GM19463 (cell line): ENCODE results near the gene RAB6C.
"Not testable (repeated sequence)": the region's sequence is repeated elsewhere in the genome, so short reads cannot be mapped to it uniquely, and the experiment has no call there.

Experiments used
- ATAC-seq: cut with Tn5 transposase; IDR thresholded peaks from one replicate; pipeline ENCODE4 v1.9.1; 2021; ENCODE audit warnings: mild to moderate bottlenecking, moderate library complexity; ENCODE audit not compliant: unreplicated experiment

Gene RAB6C

GRCh38 chr2:129992415-129993006 lies 13.0 kb downstream of the RAB6C start:
- ATAC-seq: not testable (repeated sequence)

GRCh38 chr2:129993151-129993550 lies 13.7 kb downstream of the RAB6C start:
- not testable (repeated sequence) for ATAC-seq

- ATAC-seq: not testable (repeated sequence)
These were observed 17.3 kb downstream of the RAB6C start for GRCh38 chr2:129996657-129997237.

- not testable (repeated sequence) for ATAC-seq
These were observed 19.3 kb downstream of the RAB6C start for GRCh38 chr2:129998771-129999170.

- ATAC-seq: not testable (repeated sequence)
These were observed 26.4 kb downstream of the RAB6C start for GRCh38 chr2:130005862-130006261.

GRCh38 chr2:130016701-130017100 lies 37.2 kb downstream of the RAB6C start:
- ATAC-seq: not testable (repeated sequence)

- ATAC-seq: no peak
These were observed 39.9 kb downstream of the RAB6C start for GRCh38 chr2:130019402-130019801.

GRCh38 chr2:130020069-130020468 lies 40.6 kb downstream of the RAB6C start:
- ATAC-seq: not testable (repeated sequence)

- ATAC-seq: not testable (repeated sequence)
These were observed 46.5 kb downstream of the RAB6C start for GRCh38 chr2:130025931-130026330.
